EL (cell line): Measurements from ENCODE around the gene PATE1.

Experiments used
- DNase-seq: peaks from one replicate; pipeline ENCODE4 v3.0.0-alpha.2; 2016

The PATE1 gene

GRCh38 chr11:125797641-125798040 lies 51.6 kb downstream of the PATE1 start:
- no peak for DNase-seq
